SU-DHL-6 (cell line): Measurements from ENCODE around the gene ZNF823.
A peak's percentile ranks its signal among the peaks of the same experiment; 100 is the strongest.
"Not testable (repeated sequence)": the region's sequence is repeated elsewhere in the genome, so short reads cannot be mapped to it uniquely, and the experiment has no call there.

ENCODE experiments used
- H2AFZ ChIP-seq: fragments of 200-600 bp; sonication (generic); 2 replicates; pipeline ENCODE4 v1.6.1; 2014; ENCODE audit warnings: low read depth, mild to moderate bottlenecking, moderate library complexity, mixed read lengths, antibody characterized with exemption, low read length; ENCODE audit not compliant: severe bottlenecking
- H3F3A ChIP-seq: fragments of 200-600 bp; shearing (Covaris generic); 2 replicates; pipeline ENCODE4 v1.6.0; 2016; ENCODE audit warnings: antibody characterized with exemption, mild to moderate bottlenecking; ENCODE audit not compliant: insufficient read depth
- H3K27ac ChIP-seq: fragments of 200-600 bp; sonication (generic); 2 replicates; pipeline ENCODE4 v1.5.1; 2016; ENCODE audit warnings: low read depth, mild to moderate bottlenecking, low read length, moderate library complexity, mixed read lengths
- H3K27me3 ChIP-seq: fragments of 200-600 bp; sonication (generic), shearing (Covaris generic); 2 replicates; pipeline ENCODE4 v1.6.0; 2014; ENCODE audit warnings: mild to moderate bottlenecking, low read length
- H3K36me3 ChIP-seq: fragments of 200-600 bp; sonication (generic); 2 replicates; pipeline ENCODE4 v1.6.1; 2014; ENCODE audit warnings: mild to moderate bottlenecking, low read length, mixed read lengths
- H3K4me2 ChIP-seq: fragments of 300-600, 200-600 bp; shearing (Covaris generic), sonication (generic); 2 replicates; pipeline ENCODE4 v1.6.0; 2014; ENCODE audit warnings: low read length, low read depth, mild to moderate bottlenecking; ENCODE audit not compliant: poor library complexity, severe bottlenecking
- H3K4me3 ChIP-seq: fragments of 200-600 bp; sonication (generic); 2 replicates; pipeline ENCODE4 v1.5.1; 2014; ENCODE audit warnings: antibody characterized with exemption, low read length, mild to moderate bottlenecking, mixed read lengths; ENCODE audit not compliant: insufficient read depth, poor library complexity, severe bottlenecking
- H3K79me2 ChIP-seq: fragments of 200-600 bp; sonication (generic); 2 replicates; pipeline ENCODE4 v1.6.1; 2014; ENCODE audit warnings: mild to moderate bottlenecking, low read length, moderate library complexity; ENCODE audit not compliant: insufficient read depth
- H3K9ac ChIP-seq: fragments of 200-600 bp; sonication (generic); 2 replicates; pipeline ENCODE4 v1.7.0; 2014; ENCODE audit warnings: mild to moderate bottlenecking, low read length
- H3K9me2 ChIP-seq: fragments of 200-600 bp; sonication (generic); replicated peaks from 2 replicates; pipeline ENCODE4 v1.6.1; 2014; ENCODE audit warnings: low read length; ENCODE audit not compliant: insufficient read depth
- H3K9me3 ChIP-seq: fragments of 200-600 bp; sonication (generic); 2 replicates; pipeline ENCODE4 v1.6.1; 2014; ENCODE audit warnings: low read length, mixed read lengths; ENCODE audit not compliant: insufficient read depth
- H4K20me1 ChIP-seq: fragments of 200-600 bp; sonication (generic); 2 replicates; pipeline ENCODE4 v1.6.1; 2014; ENCODE audit warnings: low read depth, mild to moderate bottlenecking, antibody characterized with exemption, low read length, moderate library complexity, mixed read lengths
- CTCF ChIP-seq: fragments of 200-600 bp; sonication (generic); IDR thresholded peaks from one replicate; pipeline ENCODE4 v1.5.1; 2017; ENCODE audit warnings: antibody characterized with exemption, mild to moderate bottlenecking, low read length, moderate library complexity; ENCODE audit not compliant: insufficient read depth, poor library complexity, severe bottlenecking
- EZH2phosphoT487 ChIP-seq: fragments of 200-600 bp; sonication (generic), shearing (Covaris generic); conservative IDR thresholded peaks from 2 replicates; pipeline ENCODE4 v1.6.1; 2018; ENCODE audit warnings: mild to moderate bottlenecking, antibody characterized with exemption, low read length, moderate library complexity, mixed read lengths

ZNF823 gene

GRCh38 chr19:11771520-11771919 lies 32.8 kb upstream of the ZNF823 start:
- Histone ChIP-seq H3K36me3 (peaks cover 31% of the 10 kb centered on the region), H3K79me2 (peaks cover 72% of the 10 kb centered on the region), H3K9me3 (peaks cover 18% of the 10 kb centered on the region; the same call in 1 of the 2 replicates)
- not testable (repeated sequence) for H3F3A ChIP-seq, H3K27me3 ChIP-seq, H3K4me2 ChIP-seq, H3K9me2 ChIP-seq, H3K27ac ChIP-seq, H3K4me3 ChIP-seq, H3K9ac ChIP-seq, H2AFZ ChIP-seq, H4K20me1 ChIP-seq
- peak; percentile 14 for TF ChIP-seq CTCF

- no peaks in the 10 kb centered on the region for H3K27me3 ChIP-seq
- no peak overlapping the region for H2AFZ ChIP-seq
- H3K9me3 ChIP-seq: peaks cover 10% of the 10 kb centered on the region; the same call in 1 of the 2 replicates
- H3K4me3 ChIP-seq: no peak overlapping the region
- 0 out of 2 replicates have a peak, but pooled peaks cover 6% of the 10 kb centered on the region for H3F3A ChIP-seq
- H3K9ac ChIP-seq: no peak overlapping the region
- no peak for TF ChIP-seq EZH2phosphoT487
- no peak for TF ChIP-seq CTCF
- H4K20me1 ChIP-seq: no peaks in the 10 kb centered on the region
- no peak overlapping the region for H3K4me2 ChIP-seq
- peaks cover 63% of the 10 kb centered on the region for H3K79me2 ChIP-seq
- H3K27ac ChIP-seq: no peak overlapping the region
- peaks cover 22% of the 10 kb centered on the region for H3K36me3 ChIP-seq
- H3K9me2 ChIP-seq: no peaks in the 10 kb centered on the region
Measured at GRCh38 chr19:11769995-11770394, 31.2 kb upstream of the ZNF823 start.

GRCh38 chr19:11767633-11768133 lies 28.9 kb upstream of the ZNF823 start:
- TF ChIP-seq EZH2phosphoT487 (no peak), CTCF (no peak)
- 0 out of 2 replicates have a peak, but pooled peaks cover 7% of the 10 kb centered on the region for H3K9me3 ChIP-seq
- peak overlapping the region; percentile 63 for H3K4me2 ChIP-seq
- peaks cover 41% of the 10 kb centered on the region for H3K79me2 ChIP-seq
- H3K9me2 ChIP-seq: no peaks in the 10 kb centered on the region
- peaks cover 8% of the 10 kb centered on the region for H3K36me3 ChIP-seq
- no peaks in the 10 kb centered on the region for H4K20me1 ChIP-seq
- peak overlapping the region; percentile 55 for H3K27ac ChIP-seq
- no peaks in the 10 kb centered on the region for H3K27me3 ChIP-seq
- peak overlapping the region; percentile 100 for H2AFZ ChIP-seq
- H3K9ac ChIP-seq: peak overlapping the region; percentile 91
- H3K4me3 ChIP-seq: peak overlapping the region; percentile 88
- no peaks in the 10 kb centered on the region for H3F3A ChIP-seq
